Liver (tissue), 3 donors: ENCODE results near the gene DSCAM.

Experiments
- GABPA ChIP-seq, 2 donors: IDR thresholded peaks in 1 of 2; conservative IDR thresholded peaks in 1 of 2; 2 replicates each; pipeline ENCODE4 v1.6.1; 2016; ENCODE audit warnings: antibody characterized with exemption in 2 of 2, mild to moderate bottlenecking in 1 of 2, moderate library complexity in 1 of 2
- JUND ChIP-seq, 2 donors: IDR thresholded peaks; 2 replicates each; pipeline ENCODE4 v1.6.1; 2016; ENCODE audit warnings: antibody characterized with exemption in 2 of 2
- NR2F2 ChIP-seq: IDR thresholded peaks from 2 replicates; pipeline ENCODE4 v1.6.1; 2016; ENCODE audit warnings: antibody characterized with exemption
- TAF1 ChIP-seq: conservative IDR thresholded peaks from 2 replicates; pipeline ENCODE4 v1.6.1; 2016; ENCODE audit warnings: antibody characterized with exemption, mild to moderate bottlenecking
- YY1 ChIP-seq: IDR thresholded peaks from 2 replicates; pipeline ENCODE4 v1.6.1; 2016; ENCODE audit warnings: antibody characterized with exemption, mild to moderate bottlenecking
- ZBTB33 ChIP-seq: IDR thresholded peaks from 2 replicates; pipeline ENCODE4 v1.6.1; 2016; ENCODE audit warnings: antibody characterized with exemption
- TF ChIP-seq, protein P1 (sequence below): fragments of 150-350 bp; IDR thresholded peaks from 2 replicates; pipeline ENCODE4 v1.5.1; 2017; ENCODE audit warnings: improper control_type of control experiment, low read depth, low read length; ENCODE audit not compliant: missing input control
- TF ChIP-seq, protein P2 (sequence below): IDR thresholded peaks from 2 replicates; pipeline ENCODE4 v1.6.1; 2016; ENCODE audit warnings: antibody characterized with exemption, mild to moderate bottlenecking
- TF ChIP-seq, protein P3 (sequence below): IDR thresholded peaks from 2 replicates; pipeline ENCODE4 v1.6.1; 2016; ENCODE audit warnings: antibody characterized with exemption
- donor health status: healthy.
- donor health status: healthy.

DNA sequence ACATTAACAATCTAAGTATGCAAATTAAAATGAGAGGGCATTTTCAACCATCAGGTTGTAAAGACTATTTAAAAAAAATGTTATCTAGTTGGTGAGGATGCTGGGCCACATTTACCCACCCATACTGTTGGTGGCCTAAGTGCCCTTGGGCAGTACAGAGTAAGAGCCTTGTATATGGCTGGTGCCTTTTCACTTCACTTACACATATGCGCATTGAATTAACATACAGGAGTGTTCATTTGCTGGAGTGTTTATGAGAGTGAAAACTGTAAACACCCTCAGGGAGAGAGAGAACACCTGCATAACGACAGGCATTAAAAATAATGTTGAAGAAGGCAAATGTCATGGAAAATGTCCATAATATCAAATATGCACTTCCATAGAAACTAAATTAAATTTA is 552.6 kb downstream of the DSCAM start:
- no peak for TF ChIP-seq JUND (IDR thresholded peaks at IDR 0.05)
- TF ChIP-seq, protein P1, sequence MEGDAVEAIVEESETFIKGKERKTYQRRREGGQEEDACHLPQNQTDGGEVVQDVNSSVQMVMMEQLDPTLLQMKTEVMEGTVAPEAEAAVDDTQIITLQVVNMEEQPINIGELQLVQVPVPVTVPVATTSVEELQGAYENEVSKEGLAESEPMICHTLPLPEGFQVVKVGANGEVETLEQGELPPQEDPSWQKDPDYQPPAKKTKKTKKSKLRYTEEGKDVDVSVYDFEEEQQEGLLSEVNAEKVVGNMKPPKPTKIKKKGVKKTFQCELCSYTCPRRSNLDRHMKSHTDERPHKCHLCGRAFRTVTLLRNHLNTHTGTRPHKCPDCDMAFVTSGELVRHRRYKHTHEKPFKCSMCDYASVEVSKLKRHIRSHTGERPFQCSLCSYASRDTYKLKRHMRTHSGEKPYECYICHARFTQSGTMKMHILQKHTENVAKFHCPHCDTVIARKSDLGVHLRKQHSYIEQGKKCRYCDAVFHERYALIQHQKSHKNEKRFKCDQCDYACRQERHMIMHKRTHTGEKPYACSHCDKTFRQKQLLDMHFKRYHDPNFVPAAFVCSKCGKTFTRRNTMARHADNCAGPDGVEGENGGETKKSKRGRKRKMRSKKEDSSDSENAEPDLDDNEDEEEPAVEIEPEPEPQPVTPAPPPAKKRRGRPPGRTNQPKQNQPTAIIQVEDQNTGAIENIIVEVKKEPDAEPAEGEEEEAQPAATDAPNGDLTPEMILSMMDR: no peak
- TF ChIP-seq, protein P2, sequence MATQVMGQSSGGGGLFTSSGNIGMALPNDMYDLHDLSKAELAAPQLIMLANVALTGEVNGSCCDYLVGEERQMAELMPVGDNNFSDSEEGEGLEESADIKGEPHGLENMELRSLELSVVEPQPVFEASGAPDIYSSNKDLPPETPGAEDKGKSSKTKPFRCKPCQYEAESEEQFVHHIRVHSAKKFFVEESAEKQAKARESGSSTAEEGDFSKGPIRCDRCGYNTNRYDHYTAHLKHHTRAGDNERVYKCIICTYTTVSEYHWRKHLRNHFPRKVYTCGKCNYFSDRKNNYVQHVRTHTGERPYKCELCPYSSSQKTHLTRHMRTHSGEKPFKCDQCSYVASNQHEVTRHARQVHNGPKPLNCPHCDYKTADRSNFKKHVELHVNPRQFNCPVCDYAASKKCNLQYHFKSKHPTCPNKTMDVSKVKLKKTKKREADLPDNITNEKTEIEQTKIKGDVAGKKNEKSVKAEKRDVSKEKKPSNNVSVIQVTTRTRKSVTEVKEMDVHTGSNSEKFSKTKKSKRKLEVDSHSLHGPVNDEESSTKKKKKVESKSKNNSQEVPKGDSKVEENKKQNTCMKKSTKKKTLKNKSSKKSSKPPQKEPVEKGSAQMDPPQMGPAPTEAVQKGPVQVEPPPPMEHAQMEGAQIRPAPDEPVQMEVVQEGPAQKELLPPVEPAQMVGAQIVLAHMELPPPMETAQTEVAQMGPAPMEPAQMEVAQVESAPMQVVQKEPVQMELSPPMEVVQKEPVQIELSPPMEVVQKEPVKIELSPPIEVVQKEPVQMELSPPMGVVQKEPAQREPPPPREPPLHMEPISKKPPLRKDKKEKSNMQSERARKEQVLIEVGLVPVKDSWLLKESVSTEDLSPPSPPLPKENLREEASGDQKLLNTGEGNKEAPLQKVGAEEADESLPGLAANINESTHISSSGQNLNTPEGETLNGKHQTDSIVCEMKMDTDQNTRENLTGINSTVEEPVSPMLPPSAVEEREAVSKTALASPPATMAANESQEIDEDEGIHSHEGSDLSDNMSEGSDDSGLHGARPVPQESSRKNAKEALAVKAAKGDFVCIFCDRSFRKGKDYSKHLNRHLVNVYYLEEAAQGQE: no peak
- no peak for TF ChIP-seq ZBTB33
- TF ChIP-seq, protein P3, sequence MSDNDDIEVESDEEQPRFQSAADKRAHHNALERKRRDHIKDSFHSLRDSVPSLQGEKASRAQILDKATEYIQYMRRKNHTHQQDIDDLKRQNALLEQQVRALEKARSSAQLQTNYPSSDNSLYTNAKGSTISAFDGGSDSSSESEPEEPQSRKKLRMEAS: no peak
- TF ChIP-seq YY1: no peak
- no peak for TF ChIP-seq TAF1
- no peak for TF ChIP-seq GABPA (IDR thresholded peaks at IDR 0.05 in 1 of 2, conservative IDR thresholded peaks at IDR 0.05 in 1 of 2)
- TF ChIP-seq NR2F2: no peak
